Endothelial cell of umbilical vein (primary cell): ENCODE measurements around the gene MERTK.

ENCODE experiments used
- CTCF ChIP-seq, 2 donors: IDR thresholded peaks; 1 replicate in 1 of 2; 2 replicates in 1 of 2; pipeline ENCODE4 v1.5.1; 2011; ENCODE audit warnings: low read length in 2 of 2, mild to moderate bottlenecking in 2 of 2, moderate library complexity in 2 of 2, control low read depth in 1 of 2, inconsistent platforms in 1 of 2, low read depth in 1 of 2; ENCODE audit not compliant: insufficient read depth in 1 of 2; ENCODE audit errors: extremely low read depth in 1 of 2
- EZH2 ChIP-seq: IDR thresholded peaks from 2 replicates; pipeline ENCODE4 v1.6.1; 2012; ENCODE audit warnings: borderline replicate concordance, low read depth, mild to moderate bottlenecking, moderate library complexity, low read length, inconsistent platforms; ENCODE audit not compliant: severe bottlenecking
- FOS ChIP-seq: IDR thresholded peaks from 2 replicates; pipeline ENCODE4 v1.6.1; 2011; ENCODE audit warnings: mild to moderate bottlenecking, low read length, moderate library complexity, borderline replicate concordance; ENCODE audit not compliant: insufficient read depth
- GATA2 ChIP-seq: IDR thresholded peaks from 2 replicates; pipeline ENCODE4 v1.7.0; 2011; ENCODE audit warnings: low read depth, mild to moderate bottlenecking, moderate library complexity, mixed read lengths, low read length; ENCODE audit not compliant: insufficient read length, insufficient read depth
- JUN ChIP-seq: IDR thresholded peaks from 2 replicates; pipeline ENCODE4 v1.6.1; 2011; ENCODE audit warnings: borderline replicate concordance, low read depth; ENCODE audit not compliant: insufficient read length, insufficient read depth
- MAX ChIP-seq: IDR thresholded peaks from 2 replicates; pipeline ENCODE4 v1.6.1; 2011; ENCODE audit not compliant: insufficient read depth, insufficient read length
- MYC ChIP-seq: IDR thresholded peaks from one replicate; pipeline ENCODE4 v1.6.1; 2011; ENCODE audit warnings: mild to moderate bottlenecking, low read depth, low read length
- POLR2A ChIP-seq: IDR thresholded peaks from 2 replicates; pipeline ENCODE4 v1.6.1; 2012; ENCODE audit warnings: low read depth, mild to moderate bottlenecking, control low read depth, low read length
- POLR2AphosphoS5 ChIP-seq: IDR thresholded peaks from 2 replicates; pipeline ENCODE4 v1.6.1; 2012; ENCODE audit warnings: low read depth, mild to moderate bottlenecking, control low read depth, low read length, moderate library complexity; ENCODE audit not compliant: insufficient read depth

- no peak for TF ChIP-seq CTCF (IDR thresholded peaks at IDR 0.05; ENCODE audit: extremely low read depth in 1 of 2, insufficient read depth in 1 of 2, low read depth in 1 of 2, low read length in 2 of 2)
- TF ChIP-seq MYC: no peak
- no peak for TF ChIP-seq GATA2
- no peak for TF ChIP-seq EZH2
- TF ChIP-seq JUN: no peak
- no peak for TF ChIP-seq MAX
- TF ChIP-seq FOS: no peak
- no peak for TF ChIP-seq POLR2A
- no peak for TF ChIP-seq POLR2AphosphoS5
Observed at GRCh38 chr2:111973701-111974100, 75.3 kb downstream of the MERTK start.
